HCT116 (cell line): ENCODE measurements around the gene NAALADL2. TPM values are rescaled to one million over a fixed set of nuclear protein-coding genes. Genes with fewer than 3 reads are reported as not detected.

ENCODE experiments used
- ATAC-seq: fragments of 200-7000 bp; cut with Tn5 transposase; 2 replicates; pipeline ENCODE4 v1.9.1; 2020; ENCODE audit warnings: mild to moderate bottlenecking, moderate library complexity
- BruUV-seq: library from RNA; stranded (reverse); fragments of 400-500 nt; replicated peaks from 2 replicates; lab custom pipeline; 2021; lab: Mats Ljungman, UMichigan
- CTCF ChIA-PET: fragments of 300-600 bp; sonication (Branson Sonifier 250); formaldehyde crosslinking; loops from one replicate; lab custom pipeline; 2021; ENCODE audit warnings: antibody characterized with exemption; lab: Charles Lee
- POLR2A ChIA-PET: fragments of 300-600, 350-600 bp; sonication (Branson Sonifier 250); formaldehyde crosslinking; loops from one replicate; lab custom pipeline; 2021; ENCODE audit warnings: antibody characterized with exemption; lab: Charles Lee
- RAD21 ChIA-PET, 2 experiments: fragments of 300-600 bp; sonication (Branson Sonifier 250); formaldehyde crosslinking; loops; one replicate each; lab custom pipeline; 2023; ENCODE audit warnings: low total read pairs in 2 of 2; ENCODE audit not compliant: uncharacterized antibody in 2 of 2, unreplicated experiment in 2 of 2, low non-redundant PET in 1 of 2; lab: Charles Lee
- DNase-seq: peaks from one replicate; pipeline ENCODE4 v3.0.0-alpha.2; 2010; ENCODE audit warnings: low read depth, low spot score
- H2AFZ ChIP-seq: fragments of 200-600 bp; shearing (Covaris generic), sonication (generic); 2 replicates; pipeline ENCODE4 v1.6.1; 2017; ENCODE audit warnings: low read depth, mixed run types, mixed read lengths, antibody characterized with exemption, low read length; ENCODE audit not compliant: poor library complexity, severe bottlenecking
- H3K27ac ChIP-seq: 2 replicates; pipeline ENCODE4 v1.5.1; 2012; ENCODE audit warnings: low read depth, low read length
- H3K27me3 ChIP-seq: fragments of 200-600 bp; sonication (generic); 2 replicates; pipeline ENCODE4 v1.6.1; 2016; ENCODE audit warnings: mixed run types, low read length, mixed read lengths; ENCODE audit not compliant: insufficient read depth
- H3K36me3 ChIP-seq, 2 experiments: fragments of 200-500 bp in 1 of 2; fragments of 200-600 bp in 1 of 2; sonication (Bioruptor generic) in 1 of 2; sonication (generic) in 1 of 2; 2 replicates each; pipeline versions ENCODE4 v1.5.1 to v1.6.1; 2014 to 2016; ENCODE audit warnings: low read length in 2 of 2, inconsistent platforms in 1 of 2, mixed read lengths in 1 of 2, mixed run types in 1 of 2; ENCODE audit not compliant: insufficient read depth in 2 of 2, control insufficient read depth in 1 of 2
- H3K4me1 ChIP-seq, 2 experiments: fragments of 200-600 bp in 1 of 2; sonication (generic) in 1 of 2; 2 replicates each; pipeline versions ENCODE4 v1.5.1 to v1.6.1; 2012 to 2017; ENCODE audit warnings: low read length in 2 of 2, inconsistent platforms in 1 of 2, mild to moderate bottlenecking in 1 of 2, mixed read lengths in 1 of 2, mixed run types in 1 of 2, moderate library complexity in 1 of 2; ENCODE audit not compliant: insufficient read depth in 2 of 2, control insufficient read depth in 1 of 2
- H3K4me2 ChIP-seq: fragments of 200-600 bp; sonication (generic); 2 replicates; pipeline ENCODE4 v1.6.1; 2017; ENCODE audit warnings: mixed run types, low read length, mixed read lengths
- H3K4me3 ChIP-seq, 2 experiments: fragments of 200-600 bp in 1 of 2; sonication (generic) in 1 of 2; replicated peaks in 1 of 2; 2 replicates each; pipeline ENCODE4 v1.5.1; 2011 to 2016; ENCODE audit warnings: low read length in 2 of 2, control low read depth in 1 of 2, low read depth in 1 of 2, mild to moderate bottlenecking in 1 of 2, mixed read lengths in 1 of 2, mixed run types in 1 of 2
- H3K79me2 ChIP-seq: fragments of 200-600 bp; sonication (generic); 2 replicates; pipeline ENCODE4 v1.6.1; 2017; ENCODE audit warnings: mild to moderate bottlenecking, mixed run types, low read length, moderate library complexity, mixed read lengths; ENCODE audit not compliant: insufficient read depth
- H3K9ac ChIP-seq: fragments of 200-600 bp; sonication (generic); 2 replicates; pipeline ENCODE4 v1.6.1; 2016; ENCODE audit warnings: low read length, mixed read lengths
- H3K9me2 ChIP-seq: fragments of 200-600 bp; sonication (generic), shearing (Covaris generic); 2 replicates; pipeline ENCODE4 v1.6.1; 2017; ENCODE audit warnings: mixed run types, mild to moderate bottlenecking, moderate library complexity; ENCODE audit not compliant: insufficient read depth
- H3K9me3 ChIP-seq, 2 experiments: fragments of 200-500 bp in 1 of 2; fragments of 200-600 bp in 1 of 2; sonication (Bioruptor generic) in 1 of 2; sonication (generic) in 1 of 2; 2 replicates each; pipeline ENCODE4 v1.6.1; 2014 to 2017; ENCODE audit warnings: low read length in 2 of 2, mixed read lengths in 2 of 2, inconsistent platforms in 1 of 2, low read depth in 1 of 2, mild to moderate bottlenecking in 1 of 2, mixed run types in 1 of 2, moderate library complexity in 1 of 2; ENCODE audit not compliant: control insufficient read depth in 1 of 2, insufficient read depth in 1 of 2
- H4K20me1 ChIP-seq: fragments of 200-600 bp; sonication (generic), shearing (Covaris generic); 2 replicates; pipeline ENCODE4 v1.6.1; 2017; ENCODE audit warnings: mixed run types, mild to moderate bottlenecking, moderate library complexity; ENCODE audit not compliant: insufficient read depth
- CBX3 ChIP-seq: IDR thresholded peaks from 2 replicates; pipeline ENCODE4 v1.6.1; 2012; ENCODE audit warnings: low read depth
- CEBPB ChIP-seq: IDR thresholded peaks from 2 replicates; pipeline ENCODE4 v1.6.1; 2012; ENCODE audit warnings: low read depth
- EGR1 ChIP-seq: IDR thresholded peaks from 2 replicates; pipeline ENCODE4 v1.6.1; 2012; ENCODE audit warnings: low read depth
- ELF1 ChIP-seq: IDR thresholded peaks from 2 replicates; pipeline ENCODE4 v1.6.1; 2012; ENCODE audit warnings: low read depth, borderline replicate concordance
- EZH2phosphoT487 ChIP-seq: fragments of 200-600 bp; IDR thresholded peaks from 2 replicates; pipeline ENCODE4 v1.6.1; 2018; ENCODE audit warnings: antibody characterized with exemption, borderline replicate concordance
- FOSL1 ChIP-seq: IDR thresholded peaks from 2 replicates; pipeline ENCODE4 v1.6.1; 2012; ENCODE audit warnings: low read depth
- POLR2AphosphoS5 ChIP-seq: IDR thresholded peaks from 2 replicates; pipeline ENCODE4 v1.6.1; 2011; ENCODE audit warnings: mild to moderate bottlenecking, low read depth, low read length, moderate library complexity
- SIN3A ChIP-seq: IDR thresholded peaks from 2 replicates; pipeline ENCODE4 v1.6.1; 2012; ENCODE audit warnings: low read depth
- SRF ChIP-seq: IDR thresholded peaks from 2 replicates; pipeline ENCODE4 v1.6.1; 2012; ENCODE audit warnings: low read depth
- TCF7L2 ChIP-seq: IDR thresholded peaks from 2 replicates; pipeline ENCODE4 v1.7.0; 2011; ENCODE audit warnings: borderline replicate concordance, inconsistent platforms; ENCODE audit not compliant: insufficient read depth, insufficient read length; ENCODE audit errors: extremely low read depth
- ZBTB33 ChIP-seq: IDR thresholded peaks from 2 replicates; pipeline ENCODE4 v1.6.1; 2011; ENCODE audit warnings: mild to moderate bottlenecking, low read length, moderate library complexity; ENCODE audit not compliant: insufficient replicate concordance; ENCODE audit errors: extremely low read depth
- ZFX ChIP-seq: fragments of 450-650 bp; IDR thresholded peaks from 2 replicates; pipeline ENCODE4 v1.6.1; 2017
- ZNF274 ChIP-seq: fragments of 200-500 bp; sonication (Bioruptor generic); IDR thresholded peaks from 2 replicates; pipeline ENCODE4 v1.6.1; 2014; ENCODE audit warnings: mild to moderate bottlenecking, low read depth, low read length, inconsistent platforms
- intact Hi-C: fragments of 100-400 bp; cut with micrococcal nuclease; formaldehyde crosslinking; loops from 2 replicates; pipeline ENCODE4 v1.10.0; 2022
- total RNA-seq: library from RNA; stranded (reverse); gene quantifications from one replicate; pipeline ENCODE4 v1.2.1, GENCODE V29; 2021; ENCODE audit not compliant: unreplicated experiment
- TF ChIP-seq, protein P1 (sequence below): IDR thresholded peaks from 2 replicates; pipeline ENCODE4 v1.6.1; 2012

Gene NAALADL2
- total RNA-seq, 1 experiment from 2014 or later, result 2.9 TPM

DNA sequence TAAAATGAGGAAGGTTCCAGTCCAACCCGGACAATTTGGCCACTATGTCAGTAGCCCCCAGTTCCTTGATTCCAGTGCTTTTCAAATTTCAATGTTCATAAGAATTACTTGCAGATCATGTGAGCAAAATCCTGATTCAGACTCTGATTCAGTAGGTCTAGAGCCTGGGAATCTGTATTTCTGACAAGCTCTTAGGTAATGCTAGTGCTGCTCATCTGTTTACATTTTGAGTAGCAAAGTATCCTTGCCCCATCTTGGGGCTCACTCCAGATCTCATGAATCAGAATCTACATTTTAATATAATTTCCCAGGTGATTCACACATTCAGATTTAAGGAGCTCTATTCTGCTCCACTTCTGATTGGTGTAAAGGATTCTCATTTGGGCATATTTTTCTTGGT is 142.0 kb downstream of the NAALADL2 start:
- Histone ChIP-seq H3K27ac (no peak overlapping the region), H4K20me1 (no peaks in the 10 kb centered on the region), H3K4me2 (no peak overlapping the region), H3K4me1 (no peaks in the 10 kb centered on the region), H3K9me3 (no peaks in the 10 kb centered on the region), H3K9me2 (no peaks in the 10 kb centered on the region), H3K79me2 (no peaks in the 10 kb centered on the region), H3K36me3 (no peaks in the 10 kb centered on the region), H3K27me3 (no peaks in the 10 kb centered on the region), H3K4me3 (no peak overlapping the region), H2AFZ (no peak overlapping the region), H3K9ac (no peak overlapping the region)
- no peak for TF ChIP-seq SIN3A
- no peak for TF ChIP-seq ZBTB33
- TF ChIP-seq EGR1, result no peak
- TF ChIP-seq EZH2phosphoT487, result no peak
- ChIA-PET POLR2A (interaction anchor here (1.3 kb wide), 1 partner anchor 10 kb away, joined by 3 read pairs; no protein-coding TSS in a partner anchor), CTCF (no interaction called here), RAD21 (no interaction called here)
- intact Hi-C loops, result no loop called here
- ATAC-seq, result no peak
- no TSS peak for BruUV-seq
- no peak for DNase-seq

DNA sequence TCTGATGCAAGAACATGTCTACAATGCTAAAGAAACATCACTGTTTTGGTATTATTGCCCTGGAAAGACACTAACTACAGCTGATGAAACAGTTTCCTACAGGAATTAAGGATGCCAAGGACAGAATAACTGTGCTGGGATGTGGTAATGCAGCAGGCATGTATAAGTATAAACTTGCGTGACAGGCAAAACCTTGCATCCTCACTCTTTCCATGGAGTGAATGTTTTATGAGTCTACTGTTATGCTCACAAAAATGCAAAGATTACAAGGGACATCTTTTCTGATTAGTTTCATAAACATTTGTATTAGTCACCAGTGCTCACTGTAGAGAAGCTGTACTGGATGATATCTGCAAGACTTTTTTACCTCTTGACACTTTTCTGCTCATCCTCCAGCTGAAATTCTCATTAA is 143.6 kb downstream of the NAALADL2 start:
- no TSS peak for BruUV-seq
- ChIA-PET POLR2A (no interaction called here), RAD21 (no interaction called here), CTCF (no interaction called here)
- H3K9me3 ChIP-seq, result no peaks in the 10 kb centered on the region
- no peak overlapping the region for H2AFZ ChIP-seq
- H3K4me3 ChIP-seq, result no peak overlapping the region
- H3K36me3 ChIP-seq, result no peaks in the 10 kb centered on the region
- DNase-seq (no peak), ATAC-seq (no peak)
- H3K27ac ChIP-seq, result no peak overlapping the region
- no peaks in the 10 kb centered on the region for H3K27me3 ChIP-seq
- no peaks in the 10 kb centered on the region for H4K20me1 ChIP-seq
- H3K79me2 ChIP-seq, result no peaks in the 10 kb centered on the region
- H3K9me2 ChIP-seq, result no peaks in the 10 kb centered on the region
- H3K4me1 ChIP-seq, result no peaks in the 10 kb centered on the region
- intact Hi-C loops, result no loop called here
- H3K4me2 ChIP-seq, result no peak overlapping the region
- H3K9ac ChIP-seq, result no peak overlapping the region
- TF ChIP-seq TCF7L2 (no peak), EGR1 (no peak), CEBPB (no peak), ZFX (no peak), CBX3 (no peak), FOSL1 (no peak), ZNF274 (no peak), POLR2AphosphoS5 (no peak), ELF1 (no peak), SRF (no peak), ZBTB33 (no peak)
- TF ChIP-seq, protein P1, sequence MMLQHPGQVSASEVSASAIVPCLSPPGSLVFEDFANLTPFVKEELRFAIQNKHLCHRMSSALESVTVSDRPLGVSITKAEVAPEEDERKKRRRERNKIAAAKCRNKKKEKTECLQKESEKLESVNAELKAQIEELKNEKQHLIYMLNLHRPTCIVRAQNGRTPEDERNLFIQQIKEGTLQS, result no peak
